Kidney (tissue), 14 donors: Measurements from ENCODE around the gene TP53BP1. TPM values are rescaled to one million over a fixed set of nuclear protein-coding genes. Genes with fewer than 3 reads are reported as not detected.
A peak's percentile ranks its signal among the peaks of the same experiment; 100 is the strongest.
"Not testable (repeated sequence)": the region's sequence is repeated elsewhere in the genome, so short reads cannot be mapped to it uniquely, and the experiment has no call there.

Source experiments
- DNase-seq, 5 donors: peaks; one replicate each; pipeline ENCODE4 v3.0.0-alpha.2; 2013 to 2020
- FAIRE-seq: peaks from 2 replicates; lab custom pipeline; 2012; peaks lifted over from hg19 to GRCh38; lab: Jason Lieb, UNC
- H3K27ac ChIP-seq, 2 donors: one replicate each; pipeline ENCODE4 v1.7.0; 2013; ENCODE audit warnings: low read depth in 2 of 2, low read length in 2 of 2, inconsistent platforms in 1 of 2
- H3K27me3 ChIP-seq: one replicate; pipeline ENCODE4 v1.7.1; 2013; ENCODE audit warnings: low read length, inconsistent platforms; ENCODE audit not compliant: control insufficient read depth, insufficient read depth
- H3K36me3 ChIP-seq, 3 donors: one replicate each; pipeline versions ENCODE4 v1.7.0 to v1.7.1; 2013; ENCODE audit warnings: low read length in 3 of 3, control low read depth in 1 of 3, inconsistent platforms in 1 of 3; ENCODE audit not compliant: insufficient read depth in 3 of 3, control insufficient read depth in 2 of 3
- H3K4me1 ChIP-seq, 3 donors: one replicate each; pipeline versions ENCODE4 v1.7.0 to v1.7.1; 2013; ENCODE audit warnings: low read length in 3 of 3, inconsistent platforms in 1 of 3, low read depth in 1 of 3; ENCODE audit not compliant: control insufficient read depth in 2 of 3, insufficient read depth in 2 of 3
- H3K4me3 ChIP-seq, 3 donors: one replicate each; pipeline versions ENCODE4 v1.7.0 to v1.8.1; 2013; ENCODE audit warnings: low read length in 3 of 3, control low read depth in 1 of 3, inconsistent platforms in 1 of 3
- H3K9ac ChIP-seq, 3 donors: one replicate each; pipeline versions ENCODE4 v1.7.0 to v1.7.1; 2013; ENCODE audit warnings: low read length in 3 of 3, control low read depth in 1 of 3, inconsistent platforms in 1 of 3
- H3K9me3 ChIP-seq, 3 donors: one replicate each; pipeline versions ENCODE4 v1.7.0 to v1.7.1; 2013; ENCODE audit warnings: low read length in 3 of 3, control low read depth in 1 of 3, inconsistent platforms in 1 of 3; ENCODE audit not compliant: control insufficient read depth in 2 of 3, insufficient read depth in 1 of 3
- intact Hi-C: fragments of 100-400 bp; cut with DNase I; formaldehyde crosslinking; loops from one replicate; pipeline ENCODE4 v1.11.1; 2022
- polyA plus RNA-seq: library from polyadenylated mRNA; stranded (reverse); fragments of 350-450 nt; fragmentation: Illumina TruSeq; extraction: RNeasy Lipid Tissue Mini Kit (QIAGEN cat#74804); gene quantifications from one replicate; pipeline ENCODE4 v1.2.3, GENCODE V29; 2014; ENCODE audit warnings: low read depth, low replicate concordance; ENCODE audit not compliant: insufficient read depth
- total RNA-seq: library from RNA; stranded (reverse); fragmentation: NEBNext Ultra II Directional; extraction: Animal tissue kit (Norgen Biotek cat#: 25700); gene quantifications from one replicate; pipeline ENCODE4 v1.2.1, GENCODE V29; 2021
- TF ChIP-seq, protein P1 (sequence below): IDR thresholded peaks from 3 replicates; pipeline ENCODE4 v1.5.1; 2012; ENCODE audit warnings: mild to moderate bottlenecking, moderate library complexity, borderline replicate concordance; ENCODE audit not compliant: insufficient read depth; ENCODE audit errors: extremely low read depth
- donor health status: control.
- donor health status: control.
- donor health status: control.
- donor health status: control.
- donor health status: control.
- donor health status: DM: yes; HTN: yes; CAD: no.
- donor health status: Normal renal cell carcinoma (clear cell type).

Gene TP53BP1
- total and polyA plus RNA-seq, 2 donors from 2014 or later: 15.9 to 47.4 TPM

DNA sequence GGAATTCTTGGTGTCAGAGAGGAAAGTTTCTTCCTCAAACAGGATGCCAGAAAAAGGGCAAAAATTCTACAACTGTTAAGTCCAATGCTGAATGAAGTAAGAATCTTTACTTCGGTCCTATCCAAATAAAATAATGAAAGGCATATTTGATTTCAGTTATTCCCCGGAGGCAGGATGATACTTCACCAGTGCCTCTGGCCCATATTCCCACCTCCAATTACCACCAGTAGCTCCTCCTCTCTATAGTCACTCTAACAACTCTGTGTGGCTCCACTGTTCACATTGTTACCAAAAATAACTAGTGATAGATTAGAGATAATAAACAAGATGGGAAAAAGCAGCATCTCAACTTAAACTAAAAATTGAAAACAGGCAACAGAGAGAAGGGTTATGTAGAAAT, 45.1 kb upstream of the TP53BP1 start:
- Histone ChIP-seq H3K4me3 (no peak overlapping the region), H3K36me3 (peaks cover 0 to 2% (median 0%) of the 10 kb centered on the region in 3 donors), H3K9me3 (no peaks in the 10 kb centered on the region), H3K9ac (no peak overlapping the region), H3K27me3 (no peaks in the 10 kb centered on the region), H3K27ac (no peak overlapping the region), H3K4me1 (no peaks in the 10 kb centered on the region)
- intact Hi-C loops: no loop called here
- DNase-seq (no peak), FAIRE-seq (no peak)
- TF ChIP-seq, protein P1, sequence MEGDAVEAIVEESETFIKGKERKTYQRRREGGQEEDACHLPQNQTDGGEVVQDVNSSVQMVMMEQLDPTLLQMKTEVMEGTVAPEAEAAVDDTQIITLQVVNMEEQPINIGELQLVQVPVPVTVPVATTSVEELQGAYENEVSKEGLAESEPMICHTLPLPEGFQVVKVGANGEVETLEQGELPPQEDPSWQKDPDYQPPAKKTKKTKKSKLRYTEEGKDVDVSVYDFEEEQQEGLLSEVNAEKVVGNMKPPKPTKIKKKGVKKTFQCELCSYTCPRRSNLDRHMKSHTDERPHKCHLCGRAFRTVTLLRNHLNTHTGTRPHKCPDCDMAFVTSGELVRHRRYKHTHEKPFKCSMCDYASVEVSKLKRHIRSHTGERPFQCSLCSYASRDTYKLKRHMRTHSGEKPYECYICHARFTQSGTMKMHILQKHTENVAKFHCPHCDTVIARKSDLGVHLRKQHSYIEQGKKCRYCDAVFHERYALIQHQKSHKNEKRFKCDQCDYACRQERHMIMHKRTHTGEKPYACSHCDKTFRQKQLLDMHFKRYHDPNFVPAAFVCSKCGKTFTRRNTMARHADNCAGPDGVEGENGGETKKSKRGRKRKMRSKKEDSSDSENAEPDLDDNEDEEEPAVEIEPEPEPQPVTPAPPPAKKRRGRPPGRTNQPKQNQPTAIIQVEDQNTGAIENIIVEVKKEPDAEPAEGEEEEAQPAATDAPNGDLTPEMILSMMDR: no peak

DNA sequence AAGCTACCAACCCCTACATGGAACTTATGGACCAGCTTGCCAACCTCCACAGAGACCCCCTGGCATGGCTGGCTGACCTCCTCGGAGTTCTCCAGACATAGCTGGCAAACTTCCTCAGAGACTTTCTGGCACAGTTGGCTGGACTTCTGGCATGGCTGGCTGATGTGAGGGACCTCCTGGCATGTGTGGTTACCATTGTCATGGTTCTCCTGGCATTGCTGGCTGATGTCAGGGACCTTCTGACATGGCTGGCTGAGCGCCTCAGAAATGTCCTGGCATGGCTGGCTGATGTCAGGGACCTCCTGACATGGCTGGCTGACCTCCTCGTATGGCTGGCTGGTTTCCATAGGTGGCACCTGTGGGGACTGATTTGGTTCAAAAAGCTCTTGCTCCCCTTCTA, 41.9 kb upstream of the TP53BP1 start:
- Histone ChIP-seq H3K9ac (no peak overlapping the region), H3K9me3 (no peaks in the 10 kb centered on the region), H3K27me3 (no peaks in the 10 kb centered on the region), H3K4me1 (no peaks in the 10 kb centered on the region), H3K36me3 (peaks cover 0 to 2% (median 0%) of the 10 kb centered on the region in 3 donors), H3K4me3 (no peak overlapping the region), H3K27ac (no peak overlapping the region)
- intact Hi-C loops: no loop called here
- TF ChIP-seq, protein P1: no peak
- no peak for DNase-seq
- FAIRE-seq: no peak

DNA sequence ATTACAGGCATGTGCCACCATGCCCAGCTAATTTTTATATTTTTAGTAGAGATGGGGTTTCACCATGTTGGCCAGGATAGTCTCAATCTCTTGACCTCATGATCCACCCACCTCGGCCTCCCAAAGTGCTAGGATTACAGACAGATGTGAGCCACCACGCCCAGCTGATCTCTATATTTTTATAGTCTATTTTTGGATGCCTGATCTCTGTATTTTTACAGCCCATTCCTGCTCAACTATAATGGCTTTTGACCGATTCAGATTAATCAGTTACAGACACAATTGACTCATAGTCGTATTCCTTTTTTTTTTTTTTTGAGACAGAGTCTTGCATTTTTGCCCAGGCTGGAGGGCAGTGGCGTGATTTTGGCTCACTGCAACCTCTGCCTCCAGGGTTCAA, 39.9 kb upstream of the TP53BP1 start:
- H3K27me3 ChIP-seq, H3K4me1 ChIP-seq, intact Hi-C loops, H3K9ac ChIP-seq, DNase-seq, H3K27ac ChIP-seq, H3K9me3 ChIP-seq, H3K4me3 ChIP-seq, H3K36me3 ChIP-seq, FAIRE-seq: not testable (repeated sequence)

DNA sequence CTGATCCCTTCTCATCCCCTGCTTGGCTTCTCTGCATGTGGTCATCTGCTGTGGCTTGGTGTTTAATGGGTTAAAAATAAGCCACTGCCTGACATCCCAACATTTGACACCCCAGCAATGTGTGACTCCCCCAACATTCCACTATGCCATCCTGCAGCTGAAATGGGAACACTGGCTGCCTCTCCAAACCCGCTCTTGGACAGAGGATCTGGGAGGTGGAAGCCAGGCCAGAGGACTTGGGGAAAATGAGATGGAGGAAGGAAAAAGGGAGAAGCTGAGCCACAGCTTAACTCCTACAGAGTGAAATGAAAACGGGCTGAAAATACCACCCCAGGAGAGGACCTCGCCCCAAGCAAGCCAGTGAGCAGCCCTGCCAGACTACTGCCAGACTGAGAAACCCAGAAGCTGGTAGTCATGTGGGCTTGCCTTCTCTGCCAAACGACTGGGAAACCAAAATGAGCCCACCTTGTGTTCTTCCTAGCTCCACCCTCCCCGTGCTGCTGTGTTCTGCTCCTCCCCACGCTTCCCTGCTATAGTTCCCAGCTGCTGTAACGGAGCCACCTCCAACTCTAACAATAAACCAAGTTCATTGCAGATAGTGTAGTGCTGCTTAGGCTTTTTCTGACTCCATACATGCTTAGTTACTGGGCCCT, 38.2 kb upstream of the TP53BP1 start:
- FAIRE-seq (no peak), DNase-seq (peak in 3 of 5 donors; percentile 45 to 75 (median 61))
- H3K4me3 ChIP-seq: no peak overlapping the region
- peaks cover 0 to 2% (median 0%) of the 10 kb centered on the region in 3 donors for H3K36me3 ChIP-seq
- no peaks in the 10 kb centered on the region for H3K9me3 ChIP-seq
- TF ChIP-seq, protein P1: no peak
- no peaks in the 10 kb centered on the region for H3K27me3 ChIP-seq
- H3K4me1 ChIP-seq: no peaks in the 10 kb centered on the region
- no peak overlapping the region for H3K9ac ChIP-seq
- H3K27ac ChIP-seq: no peak overlapping the region
- intact Hi-C loops: no loop called here
